ENCODE data around the gene GCC2.

The GCC2 gene

GRCh38 chr2:108538000-108538625, 89.1 kb downstream of the GCC2 start:
- DNase-seq (ENCODE audit: low spot score), result no peak
- TF ChIP-seq, protein P1, sequence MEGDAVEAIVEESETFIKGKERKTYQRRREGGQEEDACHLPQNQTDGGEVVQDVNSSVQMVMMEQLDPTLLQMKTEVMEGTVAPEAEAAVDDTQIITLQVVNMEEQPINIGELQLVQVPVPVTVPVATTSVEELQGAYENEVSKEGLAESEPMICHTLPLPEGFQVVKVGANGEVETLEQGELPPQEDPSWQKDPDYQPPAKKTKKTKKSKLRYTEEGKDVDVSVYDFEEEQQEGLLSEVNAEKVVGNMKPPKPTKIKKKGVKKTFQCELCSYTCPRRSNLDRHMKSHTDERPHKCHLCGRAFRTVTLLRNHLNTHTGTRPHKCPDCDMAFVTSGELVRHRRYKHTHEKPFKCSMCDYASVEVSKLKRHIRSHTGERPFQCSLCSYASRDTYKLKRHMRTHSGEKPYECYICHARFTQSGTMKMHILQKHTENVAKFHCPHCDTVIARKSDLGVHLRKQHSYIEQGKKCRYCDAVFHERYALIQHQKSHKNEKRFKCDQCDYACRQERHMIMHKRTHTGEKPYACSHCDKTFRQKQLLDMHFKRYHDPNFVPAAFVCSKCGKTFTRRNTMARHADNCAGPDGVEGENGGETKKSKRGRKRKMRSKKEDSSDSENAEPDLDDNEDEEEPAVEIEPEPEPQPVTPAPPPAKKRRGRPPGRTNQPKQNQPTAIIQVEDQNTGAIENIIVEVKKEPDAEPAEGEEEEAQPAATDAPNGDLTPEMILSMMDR (IDR thresholded peaks at IDR 0.05; ENCODE audit: borderline replicate concordance, control extremely low read depth, extremely low read depth, insufficient read depth, missing control alignments), result no peak
- in situ Hi-C loops (cut with MboI; ENCODE audit: low sequenced_read_pairs, unreplicated experiment), result no loop called here

DNA sequence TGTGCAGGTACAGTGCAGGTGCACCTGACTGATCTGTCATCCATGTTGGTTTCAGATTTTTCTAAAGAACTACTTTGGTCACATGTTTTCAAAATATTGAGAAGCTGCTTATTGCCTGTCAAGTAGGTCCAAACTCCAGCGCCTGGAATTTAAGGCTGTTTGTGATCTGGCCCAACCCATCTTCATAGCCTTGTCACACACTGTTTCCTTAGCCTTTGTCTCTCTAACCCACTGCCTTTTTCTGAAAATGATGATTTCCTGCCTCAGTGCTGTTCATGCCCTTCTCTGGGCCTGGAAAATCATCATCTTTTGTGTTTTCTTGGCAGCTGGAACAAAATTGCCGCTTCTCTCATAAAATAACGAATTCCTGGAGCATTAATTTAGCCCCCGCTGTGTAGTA, 92.4 kb downstream of the GCC2 start:
- TF ChIP-seq, protein P1 (IDR thresholded peaks at IDR 0.05; ENCODE audit: borderline replicate concordance, control extremely low read depth, extremely low read depth, insufficient read depth, missing control alignments), result no peak
- in situ Hi-C loops (cut with MboI; ENCODE audit: low sequenced_read_pairs, unreplicated experiment), result no loop called here
- no peak for DNase-seq (ENCODE audit: low spot score)

DNA sequence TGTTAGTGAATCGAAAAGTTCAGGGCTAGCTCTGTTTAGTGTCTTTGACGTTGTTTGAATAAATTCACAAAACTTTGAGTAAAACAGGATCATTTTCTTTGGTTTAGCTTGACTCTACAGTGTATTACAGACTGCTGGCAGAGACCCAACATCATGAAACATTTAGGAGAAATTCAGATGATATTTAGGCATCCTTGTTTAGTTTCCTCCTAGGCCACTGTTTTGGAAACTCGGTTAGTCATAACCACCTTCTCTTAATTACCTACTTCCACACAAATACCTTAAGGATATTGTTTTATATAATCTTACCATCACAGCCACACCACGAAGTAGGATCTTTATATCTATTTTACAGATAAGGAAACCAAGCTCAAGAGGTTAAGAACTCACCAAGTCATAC, 93.1 kb downstream of the GCC2 start:
- DNase-seq (ENCODE audit: low spot score), result no peak
- in situ Hi-C loops (cut with MboI; ENCODE audit: low sequenced_read_pairs, unreplicated experiment), result no loop called here
- TF ChIP-seq, protein P1 (IDR thresholded peaks at IDR 0.05; ENCODE audit: borderline replicate concordance, control extremely low read depth, extremely low read depth, insufficient read depth, missing control alignments), result no peak

DNA sequence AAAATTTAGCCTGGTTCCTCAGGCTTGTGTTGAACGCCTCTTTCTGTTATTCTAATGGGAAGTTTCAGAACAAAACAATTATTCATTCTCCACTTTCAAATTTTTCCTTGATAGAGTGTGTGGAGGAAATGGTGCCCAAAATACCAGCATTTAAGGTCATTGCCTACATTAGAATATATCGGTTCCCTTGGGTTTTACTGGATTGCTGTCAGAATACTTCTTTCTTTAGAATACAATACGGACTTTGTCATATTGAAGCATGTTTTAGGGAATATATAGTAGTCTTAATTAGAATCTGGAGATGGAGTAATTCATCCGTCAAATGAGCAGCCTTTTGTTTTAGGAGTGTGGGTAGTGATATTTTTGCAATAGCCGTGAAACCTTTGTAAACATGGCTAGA, 98.6 kb downstream of the GCC2 start:
- TF ChIP-seq, protein P1 (IDR thresholded peaks at IDR 0.05; ENCODE audit: borderline replicate concordance, control extremely low read depth, extremely low read depth, insufficient read depth, missing control alignments), result no peak
- DNase-seq (ENCODE audit: low spot score), result no peak
- in situ Hi-C loops (cut with MboI; ENCODE audit: low sequenced_read_pairs, unreplicated experiment), result no loop called here

- TF ChIP-seq, protein P1 (IDR thresholded peaks at IDR 0.05; ENCODE audit: borderline replicate concordance, control extremely low read depth, extremely low read depth, insufficient read depth, missing control alignments), result no peak
- in situ Hi-C loops (cut with MboI; ENCODE audit: low sequenced_read_pairs, unreplicated experiment), result no loop called here
- no peak for DNase-seq (ENCODE audit: low spot score)
Measured at GRCh38 chr2:108548208-108549003, 99.4 kb downstream of the GCC2 start.

GRCh38 chr2:108552566-108552965, 103.6 kb downstream of the GCC2 start:
- DNase-seq (ENCODE audit: low spot score), result no peak
- in situ Hi-C loops (cut with MboI; ENCODE audit: low sequenced_read_pairs, unreplicated experiment), result no loop called here
- TF ChIP-seq, protein P1 (IDR thresholded peaks at IDR 0.05; ENCODE audit: borderline replicate concordance, control extremely low read depth, extremely low read depth, insufficient read depth, missing control alignments), result no peak

All from GM13976 (cell line).